HG03066 (cell line): ENCODE data around the gene FASTKD3.

Source experiments
- ATAC-seq: cut with Tn5 transposase; IDR thresholded peaks from one replicate; pipeline ENCODE4 v1.9.1; 2021; ENCODE audit warnings: low read depth; ENCODE audit not compliant: unreplicated experiment

Gene FASTKD3

DNA sequence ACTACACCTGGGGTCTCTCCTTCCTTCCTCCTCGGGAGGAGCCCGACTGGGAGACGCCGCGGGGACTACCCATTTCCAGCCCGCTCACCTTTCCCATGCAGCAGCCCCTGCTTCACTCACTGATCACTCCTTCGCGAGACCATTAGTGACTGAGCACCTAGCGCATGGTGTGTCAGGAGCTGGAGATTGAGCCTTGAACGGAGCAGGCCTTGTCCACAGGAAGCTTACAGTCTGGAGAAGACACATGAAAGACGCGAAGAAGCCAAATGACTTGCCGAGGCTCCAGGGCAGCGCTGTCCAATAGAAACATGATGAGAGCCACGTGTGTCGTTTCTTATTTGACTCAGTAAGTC, 17.6 kb downstream of the FASTKD3 start:
- ATAC-seq: no peak

DNA sequence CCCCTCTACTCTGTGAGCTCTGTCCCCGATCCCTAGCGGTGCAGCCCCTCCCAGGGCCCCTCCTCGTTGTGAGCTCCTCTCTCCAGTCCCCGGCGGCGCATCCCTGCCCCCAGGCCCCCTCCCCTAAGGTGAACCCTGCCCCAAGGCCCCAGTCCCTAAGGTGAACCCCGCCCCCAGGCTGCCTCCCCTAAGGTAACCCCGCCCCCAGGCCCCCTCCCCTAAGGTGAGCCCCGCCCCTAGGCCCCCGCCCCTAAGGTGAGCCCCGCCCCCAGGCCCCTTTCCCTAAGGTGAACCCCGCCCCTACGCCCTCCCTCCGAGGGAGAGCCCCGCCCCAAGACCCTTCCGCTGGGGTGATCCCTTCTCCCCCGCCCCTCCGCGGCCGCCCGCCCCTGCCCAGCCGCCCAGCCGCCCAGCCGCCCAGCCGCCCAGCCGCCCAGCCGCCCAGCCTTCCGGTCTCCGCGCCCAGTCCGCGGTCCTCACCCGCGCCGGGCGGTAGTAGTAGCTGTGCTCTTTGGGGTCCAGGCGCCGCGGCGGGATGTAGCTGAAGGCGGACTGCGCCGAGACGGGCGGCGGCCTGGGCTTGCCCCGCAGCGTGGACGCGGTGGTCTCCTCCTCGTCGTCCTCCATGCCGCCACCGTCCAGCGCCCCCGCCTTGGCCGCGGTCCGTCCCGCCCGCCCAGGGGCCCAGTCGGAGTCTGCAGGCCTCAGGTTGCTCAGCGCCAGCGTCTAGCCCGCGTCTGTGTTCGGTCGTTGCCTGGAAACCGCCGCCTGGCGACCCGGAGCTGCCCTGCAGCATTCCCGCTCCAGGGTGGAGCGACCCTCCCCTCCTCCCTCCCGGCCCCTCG, 18.2 kb downstream of the FASTKD3 start, which contains the start of gene CFAP90:
TSS of gene CFAP90 (minus strand) at position 739 of the 845 bp plus-strand sequence. CDS start at position 627, 112 bp downstream.
- no peak for ATAC-seq

DNA sequence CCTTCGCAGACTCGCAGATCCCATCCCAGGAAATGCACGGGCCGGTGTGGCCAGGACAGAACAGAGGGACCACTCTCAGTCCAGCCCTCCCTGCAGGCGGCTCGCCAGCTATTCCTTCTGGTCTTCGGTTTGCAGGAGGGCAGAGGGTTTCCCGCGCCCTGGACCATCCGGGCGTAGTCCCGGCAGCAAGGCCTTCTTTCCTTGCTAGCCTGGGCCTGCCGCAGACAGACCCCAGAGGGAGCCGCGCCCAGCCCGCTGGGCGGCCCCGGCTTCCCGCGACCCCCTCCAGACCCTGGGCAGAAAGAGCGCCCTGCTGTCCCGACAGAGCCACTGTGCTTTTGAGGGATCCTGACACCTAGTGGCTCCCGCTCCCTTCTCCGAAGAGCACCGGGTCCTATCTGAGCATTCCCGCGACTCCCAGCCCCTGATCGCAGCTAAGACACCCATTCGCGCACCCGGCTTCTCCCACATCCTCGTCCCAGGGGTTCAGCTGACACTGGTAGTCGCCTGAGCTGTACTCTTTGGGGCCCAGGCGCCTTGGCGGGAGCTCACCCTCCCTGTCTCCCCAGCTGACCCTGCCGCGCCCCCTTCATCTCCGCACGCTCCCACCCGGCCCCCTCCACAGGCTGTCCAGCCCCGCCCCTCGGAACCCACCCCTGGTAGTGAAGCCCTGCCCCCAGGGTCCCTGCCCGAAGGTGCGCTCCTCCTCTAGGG, 19.0 kb downstream of the FASTKD3 start:
- no peak for ATAC-seq

DNA sequence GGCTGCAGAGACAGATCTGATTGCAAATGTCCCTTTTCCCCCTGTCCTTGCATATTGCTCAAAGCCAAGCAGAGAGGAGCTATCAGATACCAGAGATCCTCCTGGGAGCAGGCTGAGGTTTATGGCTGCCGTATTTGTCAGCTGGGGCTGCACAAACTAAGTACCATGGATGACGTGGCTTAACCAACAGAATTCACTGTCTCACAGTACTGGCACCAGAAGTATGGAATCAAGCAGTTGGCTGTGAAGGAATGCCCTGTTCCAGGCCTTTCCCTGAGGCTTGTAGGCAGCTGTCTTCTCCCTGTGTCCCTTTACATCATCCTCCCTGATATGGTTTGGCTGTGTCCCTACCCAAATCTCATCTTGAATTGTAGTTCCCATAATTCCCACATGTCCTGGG, 20.5 kb downstream of the FASTKD3 start:
- ATAC-seq: no peak

DNA sequence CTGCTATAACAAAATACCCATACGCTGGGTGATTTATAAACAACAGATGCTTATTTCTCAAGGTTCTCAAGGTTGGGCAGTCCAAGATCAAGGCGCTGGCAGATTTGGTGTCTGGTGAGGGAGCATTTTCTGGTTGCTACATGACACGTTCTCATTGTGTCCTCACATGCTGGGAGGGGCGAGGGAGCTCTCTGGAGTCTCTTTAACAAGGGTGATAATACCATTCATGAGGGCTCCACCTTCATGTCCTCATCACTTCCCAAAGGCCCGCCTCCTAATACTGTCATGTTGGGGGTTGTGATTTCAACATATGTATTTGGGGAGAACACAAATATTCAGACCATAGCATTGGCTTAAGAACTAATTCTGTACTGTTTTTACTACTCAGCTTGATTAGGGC, 22.5 kb downstream of the FASTKD3 start:
- no peak for ATAC-seq

DNA sequence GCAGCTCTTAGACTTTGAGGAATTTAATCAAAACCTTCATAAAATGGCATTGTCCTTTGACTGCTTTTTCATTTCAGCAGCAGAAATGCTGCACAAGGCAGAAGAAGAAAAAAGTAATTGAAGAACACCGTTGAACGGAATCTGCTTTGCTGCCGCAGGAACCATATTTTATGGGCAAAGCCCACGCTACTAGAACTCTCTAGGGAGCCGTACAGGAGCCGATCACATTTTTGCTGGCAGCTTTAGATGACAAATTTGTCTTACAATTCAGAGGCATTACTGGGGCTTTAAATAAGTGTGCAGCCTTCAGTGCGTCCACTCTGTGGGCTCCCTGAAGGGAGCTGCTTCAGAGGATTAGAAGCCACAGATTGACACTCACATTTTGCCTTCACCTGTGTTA, 23.3 kb downstream of the FASTKD3 start:
- ATAC-seq: no peak

DNA sequence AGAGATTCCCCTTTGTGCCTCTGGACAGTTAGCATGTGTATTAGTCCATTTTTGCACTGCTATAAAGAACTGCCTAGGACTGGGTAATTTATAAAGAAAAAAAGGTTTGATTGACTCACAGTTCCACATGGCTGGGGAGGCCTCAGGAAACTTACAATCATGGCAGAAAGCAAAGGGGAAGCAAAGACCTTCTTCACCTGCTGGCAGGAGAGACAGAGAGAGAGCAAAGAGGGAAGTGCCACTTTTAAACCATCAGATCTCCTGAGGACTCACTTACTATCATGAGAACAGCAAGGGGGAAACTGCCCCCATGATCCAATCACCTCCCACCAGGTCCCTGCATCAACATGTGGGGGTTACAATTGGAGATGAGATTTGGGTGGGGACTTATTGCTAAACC, 23.9 kb downstream of the FASTKD3 start:
- no peak for ATAC-seq

DNA sequence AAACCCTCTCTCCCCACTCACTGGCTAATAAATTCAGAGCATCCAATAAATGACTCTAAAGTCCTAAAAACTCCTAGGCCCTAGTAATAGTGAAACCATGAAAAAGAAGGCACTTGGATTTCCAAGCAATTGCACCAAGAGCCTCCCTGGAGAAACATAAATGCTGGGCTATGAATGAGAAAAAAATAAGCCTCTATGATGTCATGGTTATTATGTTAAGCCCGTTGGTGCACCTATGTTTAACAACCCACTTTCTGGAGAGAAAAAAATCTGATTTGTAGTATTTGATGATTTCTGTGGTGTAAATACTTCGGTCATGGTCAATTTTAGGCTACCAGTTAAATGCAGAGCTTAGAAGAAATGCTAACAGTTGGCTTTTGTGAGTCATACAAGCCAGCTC, 26.3 kb downstream of the FASTKD3 start:
- no peak for ATAC-seq

DNA sequence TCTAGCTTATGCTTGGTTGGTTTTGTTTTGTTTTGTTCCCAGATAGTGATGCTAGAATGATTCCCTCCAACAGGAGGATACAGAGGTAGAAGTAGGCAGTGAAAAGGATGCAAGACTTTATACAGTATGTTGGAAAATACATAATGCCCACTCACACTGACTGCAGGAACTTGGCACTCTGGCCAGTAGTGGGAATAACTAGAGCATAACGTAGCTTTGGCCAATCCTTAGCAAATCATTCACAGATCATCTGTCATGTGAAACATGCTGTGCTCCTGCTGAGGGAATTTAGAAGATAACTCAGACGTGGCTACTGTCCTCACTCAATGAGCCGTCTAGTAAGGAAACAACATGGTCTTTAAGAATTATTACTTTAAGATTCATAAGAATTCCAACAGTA, 31.4 kb downstream of the FASTKD3 start:
- ATAC-seq: no peak

DNA sequence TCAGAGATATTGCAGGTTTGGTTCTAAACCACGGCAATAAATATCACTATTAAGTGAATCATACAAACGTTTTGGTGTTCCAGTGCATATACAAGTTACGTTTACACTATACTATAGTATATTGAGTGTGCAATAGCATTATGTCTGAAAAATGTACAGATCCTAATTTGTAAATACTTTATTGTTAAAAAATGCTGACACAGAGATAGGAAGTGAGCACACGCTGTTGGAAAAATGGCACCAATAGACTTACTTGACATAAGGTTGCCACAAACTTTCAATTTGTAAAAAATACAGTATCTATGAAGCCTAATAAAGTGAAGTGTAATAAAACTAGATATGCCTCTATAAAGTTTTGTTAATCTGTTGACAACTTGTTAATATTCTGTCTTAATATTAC, 33.8 kb downstream of the FASTKD3 start:
- ATAC-seq: no peak

DNA sequence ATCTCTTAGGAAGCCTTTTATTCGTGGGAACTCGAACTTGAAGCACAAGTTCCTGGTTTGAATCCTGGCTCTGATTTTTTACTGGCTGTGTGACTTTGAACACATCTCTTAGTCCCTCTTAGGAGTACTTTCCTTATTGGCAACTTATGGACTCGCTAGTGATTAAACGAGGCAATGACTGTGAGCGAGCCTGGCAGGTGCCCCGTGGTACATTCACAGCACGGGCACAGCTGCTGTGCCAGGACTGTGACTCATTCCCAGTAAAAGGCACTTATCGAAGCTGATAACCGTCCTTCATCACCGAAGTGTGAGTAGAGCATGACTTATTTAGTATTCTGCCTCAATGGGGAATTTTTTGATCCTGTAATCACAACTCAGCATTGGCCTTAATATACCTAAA, 40.6 kb downstream of the FASTKD3 start:
- no peak for ATAC-seq

DNA sequence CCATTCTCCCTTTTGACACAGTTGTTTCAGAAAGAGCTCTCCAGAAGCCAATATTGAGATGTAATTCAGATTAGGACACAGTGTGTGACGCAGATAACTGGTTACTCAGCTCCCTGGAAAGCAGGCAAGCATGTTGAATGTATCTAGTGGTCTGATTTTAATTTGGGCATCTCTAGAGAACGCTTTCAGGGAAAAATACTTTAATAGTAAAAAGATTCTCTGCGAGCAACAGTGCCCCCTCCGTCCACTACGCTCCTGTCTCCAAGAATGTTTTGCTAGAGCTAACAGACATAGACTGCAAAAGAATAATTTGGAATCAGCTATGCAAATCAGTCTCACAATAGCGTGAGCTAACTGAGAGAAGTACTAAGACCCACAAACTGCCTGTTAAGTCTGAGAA, 41.2 kb downstream of the FASTKD3 start:
- no peak for ATAC-seq

DNA sequence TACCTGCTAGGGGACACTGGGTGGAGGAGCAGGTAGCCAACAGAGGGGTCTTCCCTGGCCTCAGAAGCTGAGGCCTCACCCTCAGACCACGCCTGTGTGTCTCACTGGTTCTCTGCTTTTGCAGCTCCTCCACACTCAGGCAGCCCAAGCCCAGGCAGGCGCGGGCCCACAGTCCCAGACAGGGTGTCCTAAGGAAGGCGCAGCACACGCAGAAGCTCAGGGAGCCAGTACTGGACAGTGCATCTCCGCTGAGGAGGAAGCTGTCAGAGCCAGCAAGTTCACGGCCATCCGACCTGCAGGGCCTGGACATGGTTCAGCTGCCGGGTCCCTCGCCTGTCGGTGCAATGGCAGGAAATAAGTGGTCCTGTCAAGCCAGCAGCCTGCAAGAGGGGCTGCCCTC, 43.2 kb downstream of the FASTKD3 start:
- no peak for ATAC-seq

DNA sequence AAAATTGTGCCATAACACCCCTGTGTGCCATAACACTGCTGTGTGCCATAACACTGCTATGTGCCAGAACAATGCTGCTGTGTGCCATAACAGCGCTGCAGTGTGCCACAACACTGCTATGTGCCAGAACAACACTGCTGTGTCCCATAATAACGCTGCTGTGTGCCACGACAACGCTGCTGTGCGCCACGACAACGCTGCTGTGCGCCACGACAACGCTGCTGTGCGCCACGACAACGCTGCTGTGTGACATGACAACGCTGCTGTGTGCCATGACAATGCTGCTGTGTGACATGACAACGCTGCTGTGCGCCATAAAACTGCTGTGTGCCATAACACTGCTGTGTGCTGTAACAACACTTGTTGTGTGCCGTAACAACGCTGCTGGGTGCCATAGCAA, 43.8 kb downstream of the FASTKD3 start:
- no peak for ATAC-seq

DNA sequence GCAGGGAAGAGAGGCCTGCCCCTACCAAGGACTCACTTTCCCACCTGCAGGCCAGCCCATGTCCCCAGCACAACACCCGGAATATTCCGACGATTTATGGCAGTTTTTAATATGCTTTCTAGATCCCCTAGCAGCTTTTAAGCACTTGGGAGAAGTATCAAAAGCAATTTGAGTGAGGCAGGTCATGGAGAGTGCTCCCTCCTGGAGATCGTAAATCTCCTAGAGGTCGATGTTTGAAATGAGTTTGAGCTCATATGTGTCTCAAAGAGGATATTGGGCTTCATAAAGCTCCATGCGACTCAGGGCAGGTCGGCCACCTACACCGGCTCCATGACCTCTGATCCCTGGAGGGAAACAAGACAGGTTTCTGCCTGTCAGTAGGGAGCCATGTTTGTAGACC, 45.2 kb downstream of the FASTKD3 start:
- no peak for ATAC-seq

DNA sequence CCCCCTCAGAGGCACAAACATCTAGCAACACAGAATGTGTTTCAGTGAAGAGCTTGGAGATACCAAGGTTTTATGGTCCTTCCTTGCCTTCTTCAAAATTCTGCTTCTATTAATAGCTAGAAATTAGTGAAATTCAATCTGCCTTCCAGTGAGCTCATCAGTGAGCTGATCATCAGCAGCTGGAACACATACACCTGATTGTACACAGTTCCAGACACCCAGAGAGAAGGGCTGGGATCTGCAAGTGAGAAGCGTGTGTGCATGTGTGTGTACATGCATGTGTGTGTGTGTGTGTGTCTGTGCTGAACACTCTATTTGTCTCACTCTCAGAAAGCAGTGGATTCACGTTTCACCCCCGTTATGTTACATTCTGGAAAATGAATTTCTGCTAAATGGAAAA, 46.4 kb downstream of the FASTKD3 start:
- ATAC-seq: no peak

DNA sequence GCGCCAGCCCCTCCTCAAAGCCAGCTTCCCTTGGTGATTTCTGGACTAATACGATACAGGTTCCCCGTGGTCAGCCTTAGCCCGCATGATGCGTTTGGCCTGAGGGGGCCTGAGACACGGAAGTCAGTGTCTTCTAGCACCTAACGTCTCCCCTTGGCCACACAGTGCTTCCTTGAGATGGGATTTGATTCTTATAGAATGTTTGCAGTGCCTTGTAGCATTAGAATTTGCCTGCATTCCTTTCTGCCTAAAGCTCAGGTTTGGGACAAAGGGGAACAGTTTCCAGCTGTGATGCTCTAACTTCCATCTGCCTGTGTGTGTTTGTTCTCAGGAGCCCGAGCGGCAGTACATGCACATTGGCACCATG, 52.3 kb downstream of the FASTKD3 start:
- ATAC-seq: no peak

DNA sequence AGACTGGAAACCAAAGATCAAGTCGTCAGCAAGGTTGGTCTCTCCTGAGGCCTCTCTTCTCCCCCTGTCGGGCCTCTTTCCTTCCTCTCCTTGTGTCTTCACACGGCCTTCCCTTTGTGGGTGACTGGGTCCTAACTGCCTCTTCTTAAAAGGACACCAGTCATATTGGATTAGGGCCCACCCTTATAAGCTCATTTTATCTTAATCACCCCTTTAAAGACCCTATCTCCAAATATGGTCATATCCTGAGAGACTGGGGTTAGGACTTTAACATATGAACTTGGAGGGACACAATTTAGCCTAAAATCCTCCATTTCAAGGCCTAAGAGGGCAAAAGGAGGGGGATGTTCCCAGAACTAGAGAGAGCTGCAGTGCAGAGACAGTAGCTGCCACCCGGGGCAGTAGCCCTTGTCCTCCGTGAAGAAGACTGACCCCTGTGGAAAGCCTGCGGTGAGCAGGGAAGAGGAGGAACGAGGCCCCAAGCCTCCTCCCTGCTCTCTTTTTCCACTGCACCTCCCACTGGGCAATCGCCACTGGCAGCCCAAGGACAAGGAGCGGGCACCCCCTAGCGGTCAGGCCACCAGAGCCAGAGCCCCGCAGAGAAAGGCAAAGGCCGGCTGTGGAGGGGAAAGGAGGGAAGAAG, 52.8 kb downstream of the FASTKD3 start:
- peak; percentile 93 for ATAC-seq

DNA sequence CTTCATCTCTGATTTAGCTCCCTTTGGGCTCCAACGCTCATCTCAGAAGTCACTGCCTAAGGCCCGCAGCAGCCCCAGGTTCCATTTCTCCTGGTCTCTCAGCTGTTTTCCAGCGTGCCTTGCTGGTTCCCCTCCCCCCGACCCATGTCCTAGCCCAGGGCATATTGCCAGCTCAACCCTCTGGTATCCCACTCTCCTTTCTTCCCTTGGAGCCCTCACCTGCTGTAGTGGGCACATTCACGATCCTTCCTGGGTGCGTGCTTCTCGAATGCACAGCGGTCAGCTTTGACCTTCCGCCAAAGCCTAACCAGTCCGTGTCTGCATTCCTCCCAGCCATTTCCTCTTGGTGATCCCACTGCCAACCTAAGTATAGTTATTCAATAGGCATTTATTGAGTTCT, 54.0 kb downstream of the FASTKD3 start:
- no peak for ATAC-seq

DNA sequence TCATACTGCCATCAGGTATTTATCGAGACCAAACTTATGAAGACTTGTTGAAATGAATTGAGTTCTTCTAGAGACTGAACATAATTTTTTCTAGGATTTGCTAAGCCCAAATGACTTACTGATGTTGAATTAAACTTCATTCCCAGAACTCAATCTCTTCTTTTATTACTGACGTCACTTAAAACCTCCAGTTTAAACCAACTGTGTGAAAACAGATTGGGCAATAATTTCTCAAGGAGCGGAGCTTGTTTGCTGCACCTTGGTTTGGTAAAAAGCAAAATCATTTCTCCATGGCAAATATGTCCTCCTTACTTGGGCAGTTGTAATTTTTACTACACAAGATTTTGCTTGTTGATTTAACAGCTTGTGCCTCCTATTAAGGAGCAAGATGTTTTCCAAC, 55.3 kb downstream of the FASTKD3 start:
- no peak for ATAC-seq

DNA sequence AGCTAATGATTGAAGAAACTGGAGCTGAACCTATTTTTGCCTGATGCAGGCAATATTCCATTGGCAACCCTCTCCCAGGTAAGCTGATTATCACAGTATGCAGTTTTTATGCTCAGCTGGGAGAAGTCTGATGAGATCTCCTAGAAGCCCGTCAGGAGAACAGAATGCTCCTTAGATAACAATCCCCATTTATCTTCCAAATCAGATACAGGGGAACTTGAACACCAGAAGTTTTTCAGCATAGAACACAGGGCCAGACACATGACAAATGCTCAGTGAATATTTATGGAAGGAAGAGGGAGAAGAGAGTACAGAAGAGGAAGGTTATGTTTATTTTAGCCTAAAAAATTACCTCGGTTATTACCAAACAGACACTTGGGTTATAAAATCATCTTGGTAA, 55.8 kb downstream of the FASTKD3 start:
- ATAC-seq: no peak

DNA sequence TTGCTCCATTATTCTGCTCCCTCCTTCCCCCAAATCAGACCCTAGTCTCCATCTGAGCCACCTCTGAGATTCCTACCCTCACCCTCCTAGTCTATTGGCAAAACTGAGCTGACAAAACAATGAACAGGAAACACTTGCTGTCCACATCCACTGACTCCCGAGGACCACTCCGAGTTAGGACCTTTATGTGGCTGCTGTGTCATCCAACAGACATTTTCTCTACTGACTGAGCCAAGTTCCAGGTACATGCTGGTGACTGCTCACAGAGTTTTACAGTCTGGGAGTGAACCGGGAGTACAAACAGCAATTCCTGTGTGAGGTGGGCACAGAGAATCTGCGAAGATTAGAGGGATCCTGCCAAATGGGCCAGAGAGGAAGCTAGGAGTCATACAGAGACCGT, 57.1 kb downstream of the FASTKD3 start:
- no peak for ATAC-seq
